Activated naive CD4-positive, alpha-beta T cell treated with Interleukin-2 at 50 U/mL for 16 hours (primary cell): ENCODE data around the gene ATXN1.

ENCODE experiments used
- DNase-seq: peaks from one replicate; pipeline ENCODE4 v3.0.0-alpha.2; 2020

Gene ATXN1

DNA sequence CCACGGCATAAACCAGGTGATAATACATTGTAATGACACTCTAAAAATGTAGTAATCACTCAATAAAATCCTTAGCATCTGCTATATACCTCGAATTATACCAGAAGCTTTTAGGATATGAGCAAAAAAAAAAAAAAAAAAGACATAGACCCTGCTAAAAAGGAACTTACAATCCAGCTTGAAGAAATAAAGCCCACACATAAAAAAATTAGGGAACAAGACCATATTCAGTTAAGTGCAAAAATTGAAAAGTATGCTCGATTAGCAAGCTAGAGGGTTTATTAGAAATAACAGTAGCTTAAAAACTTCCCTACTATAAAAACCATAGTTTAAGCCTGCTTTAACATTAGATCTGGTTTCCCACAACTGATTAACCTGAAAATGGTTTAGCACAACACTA lies 387.2 kb downstream of the ATXN1 start:
- DNase-seq: no peak

DNA sequence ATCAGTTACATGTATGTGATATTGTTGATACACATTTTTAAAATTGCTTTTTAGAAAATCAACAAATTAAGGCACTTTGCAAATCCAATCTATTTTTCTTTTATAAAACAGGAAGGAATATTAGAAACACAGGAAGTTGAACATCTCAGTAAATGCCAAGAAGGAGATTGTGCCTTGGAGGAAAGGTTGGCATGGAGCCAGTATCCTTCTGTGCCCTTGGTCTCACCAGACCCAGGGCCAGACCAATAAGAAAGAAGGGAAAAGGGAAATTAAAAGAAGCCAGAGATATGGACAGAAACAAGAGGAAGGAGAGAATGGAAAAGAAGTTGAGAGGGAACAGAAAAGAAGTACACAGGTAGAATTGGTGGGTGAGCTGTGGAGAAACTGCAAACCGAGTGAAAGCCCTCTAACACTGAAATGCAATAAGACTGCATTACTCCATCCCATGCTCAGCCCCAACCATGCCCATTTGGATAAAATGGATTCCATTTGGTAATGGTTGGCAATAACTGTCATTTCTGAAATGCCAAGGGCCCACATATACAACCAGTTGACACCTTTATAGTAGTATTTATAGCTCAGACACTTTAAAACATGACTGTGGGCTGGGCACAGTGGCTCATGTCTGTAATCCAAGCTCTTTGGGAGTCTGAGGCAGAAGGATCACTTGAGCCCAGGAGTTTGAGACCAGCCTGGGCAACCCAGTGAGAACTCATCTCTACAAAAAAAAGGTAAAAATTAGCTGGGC lies 389.1 kb downstream of the ATXN1 start:
- DNase-seq: no peak

DNA sequence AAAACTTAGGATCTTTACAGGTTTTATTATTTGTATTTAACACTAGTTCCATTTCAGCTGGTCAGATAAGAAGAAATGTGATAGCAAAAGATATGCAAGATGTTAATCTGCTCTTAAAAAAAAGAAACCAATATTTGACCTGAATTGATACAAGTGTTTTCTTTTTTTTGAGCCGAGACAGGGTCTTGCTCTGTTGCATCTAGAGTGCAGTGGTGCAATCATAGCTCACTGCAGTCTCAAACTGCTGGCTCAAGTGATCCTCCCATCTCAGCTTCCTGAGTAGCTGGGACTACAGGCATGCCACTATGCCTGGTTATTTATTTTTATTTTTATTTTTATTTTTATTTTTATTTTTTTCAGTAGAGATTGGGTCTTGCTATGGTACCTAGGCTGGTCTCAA lies 389.9 kb downstream of the ATXN1 start:
- DNase-seq: no peak

- DNase-seq: no peak
Measured at GRCh38 chr6:16370943-16371342, 390.3 kb downstream of the ATXN1 start.

- no peak for DNase-seq
Measured at GRCh38 chr6:16369989-16370388, 391.3 kb downstream of the ATXN1 start.

DNA sequence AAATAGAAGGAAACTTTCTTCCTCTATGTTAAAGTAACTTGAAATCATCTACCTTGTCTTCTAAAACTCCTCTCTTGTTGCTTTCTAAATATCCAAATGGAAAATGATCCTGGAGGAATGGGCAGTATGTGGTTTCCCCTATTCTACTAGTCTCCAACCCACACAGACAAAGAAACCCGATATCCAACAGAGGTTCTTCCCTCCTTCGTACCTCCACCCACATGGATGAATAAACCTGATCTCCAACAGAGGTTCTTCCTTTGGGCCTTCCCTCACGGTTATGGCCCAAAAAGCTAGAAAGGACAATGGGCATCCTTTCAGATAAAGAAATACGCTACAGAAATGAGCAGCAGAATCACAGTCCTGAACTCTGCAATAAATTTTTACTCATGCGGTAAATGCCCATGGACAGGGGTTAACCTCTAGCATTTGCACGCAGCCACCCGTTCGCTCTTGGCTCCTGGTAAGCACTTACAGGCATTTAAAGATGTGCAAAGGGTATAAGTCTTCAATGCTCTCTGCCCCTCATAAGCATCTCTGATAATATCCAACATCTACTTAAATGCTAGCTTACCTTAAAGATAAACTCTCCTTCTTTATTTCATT lies 392.0 kb downstream of the ATXN1 start:
- DNase-seq: no peak

DNA sequence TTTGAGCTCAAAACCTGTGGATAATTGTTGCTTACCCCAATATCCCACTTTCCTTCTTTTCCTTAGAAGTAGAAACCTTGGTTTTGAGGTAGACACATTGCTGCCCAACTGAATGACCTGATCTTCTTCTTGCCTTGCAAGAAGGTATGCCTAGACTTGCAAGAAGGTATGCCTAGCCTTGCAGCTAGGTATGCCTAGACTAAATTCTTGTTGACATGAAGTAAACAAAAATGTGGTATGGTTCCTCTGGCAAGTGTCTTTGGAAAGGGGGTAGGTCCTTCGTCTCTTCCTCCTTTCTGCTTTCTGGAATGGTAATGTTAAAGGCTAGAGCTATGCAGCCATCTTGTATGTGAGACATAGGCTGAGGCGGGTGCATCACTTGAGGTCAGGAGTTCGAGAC lies 393.7 kb downstream of the ATXN1 start:
- DNase-seq: no peak

DNA sequence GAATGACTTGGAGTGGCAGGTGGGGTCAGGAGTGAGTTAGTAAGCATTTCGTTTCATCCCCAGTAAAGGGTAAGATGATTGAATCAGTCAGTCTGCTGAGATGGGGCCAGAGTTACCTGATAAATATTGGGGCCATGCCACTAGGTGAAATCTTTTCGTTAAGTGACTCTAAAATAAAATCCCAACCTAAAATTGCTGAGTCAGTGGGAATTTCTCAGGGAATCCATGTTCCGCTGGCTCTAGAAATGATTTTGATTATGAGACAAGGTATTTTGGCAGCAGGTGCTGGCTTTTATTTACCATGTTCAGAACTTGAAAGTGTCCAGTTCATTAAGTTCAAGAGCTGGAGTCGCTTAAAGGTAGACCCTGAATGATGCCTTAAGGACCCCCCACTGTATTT lies 397.5 kb downstream of the ATXN1 start:
- DNase-seq: no peak

DNA sequence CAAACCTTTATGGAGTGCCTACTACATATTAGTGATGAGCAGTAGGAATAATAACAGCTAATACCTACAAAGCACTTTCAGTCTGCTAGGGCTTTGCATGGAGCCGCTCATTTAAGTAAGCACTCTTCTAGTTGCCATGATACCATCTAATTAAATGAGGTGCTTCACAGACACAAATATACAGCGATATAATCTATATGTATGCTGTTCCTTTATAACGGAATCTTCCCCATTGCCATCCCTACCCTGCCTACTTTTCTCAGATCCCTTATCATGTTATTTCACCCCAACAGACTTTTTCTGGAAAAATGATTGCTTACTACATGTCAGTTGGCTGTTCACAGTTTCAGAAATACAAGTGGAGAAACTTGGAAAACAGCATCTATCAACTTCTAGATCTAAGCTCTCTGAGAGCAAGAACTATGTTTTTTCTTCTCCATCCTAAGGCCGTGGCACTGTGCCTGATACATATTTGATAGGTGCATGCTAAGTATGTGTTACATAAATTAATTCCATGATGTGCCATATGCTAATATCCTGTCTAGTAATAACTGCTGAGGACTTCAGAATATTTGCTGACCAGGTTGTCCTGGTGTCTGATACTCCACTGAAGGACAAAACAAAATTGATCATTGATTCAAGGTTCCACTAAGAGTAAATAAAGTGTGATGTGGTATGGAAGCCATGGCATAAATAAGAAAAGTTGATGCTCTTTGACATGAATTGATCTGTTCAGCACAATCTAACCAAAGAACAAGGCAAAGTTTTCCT lies 398.3 kb downstream of the ATXN1 start:
- no peak for DNase-seq

- DNase-seq: no peak
Measured at GRCh38 chr6:16362296-16362695, 399.0 kb downstream of the ATXN1 start.

GRCh38 chr6:16361861-16362260 lies 399.4 kb downstream of the ATXN1 start:
- DNase-seq: no peak

DNA sequence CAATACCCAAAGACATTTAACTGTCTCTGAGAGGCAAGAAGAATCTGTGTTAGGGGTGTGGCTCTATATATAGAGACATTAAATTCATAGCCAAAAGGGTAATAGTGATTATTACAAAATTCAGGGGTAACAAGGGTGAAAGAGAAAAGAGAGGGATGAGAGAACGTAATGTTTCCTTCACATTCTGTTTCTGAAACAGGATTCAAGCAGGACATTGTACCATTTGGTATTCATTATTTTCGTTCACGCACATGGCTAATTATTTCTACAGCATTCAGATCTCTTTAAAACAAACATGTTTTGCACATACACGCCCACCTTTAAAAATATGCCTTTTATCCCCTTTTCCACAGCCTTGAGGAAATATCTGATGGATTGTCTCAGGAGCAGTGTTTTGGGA lies 400.1 kb downstream of the ATXN1 start:
- no peak for DNase-seq

GRCh38 chr6:16360365-16360764 lies 400.9 kb downstream of the ATXN1 start:
- no peak for DNase-seq

- no peak for DNase-seq
Measured at GRCh38 chr6:16359563-16359962, 401.7 kb downstream of the ATXN1 start.

DNA sequence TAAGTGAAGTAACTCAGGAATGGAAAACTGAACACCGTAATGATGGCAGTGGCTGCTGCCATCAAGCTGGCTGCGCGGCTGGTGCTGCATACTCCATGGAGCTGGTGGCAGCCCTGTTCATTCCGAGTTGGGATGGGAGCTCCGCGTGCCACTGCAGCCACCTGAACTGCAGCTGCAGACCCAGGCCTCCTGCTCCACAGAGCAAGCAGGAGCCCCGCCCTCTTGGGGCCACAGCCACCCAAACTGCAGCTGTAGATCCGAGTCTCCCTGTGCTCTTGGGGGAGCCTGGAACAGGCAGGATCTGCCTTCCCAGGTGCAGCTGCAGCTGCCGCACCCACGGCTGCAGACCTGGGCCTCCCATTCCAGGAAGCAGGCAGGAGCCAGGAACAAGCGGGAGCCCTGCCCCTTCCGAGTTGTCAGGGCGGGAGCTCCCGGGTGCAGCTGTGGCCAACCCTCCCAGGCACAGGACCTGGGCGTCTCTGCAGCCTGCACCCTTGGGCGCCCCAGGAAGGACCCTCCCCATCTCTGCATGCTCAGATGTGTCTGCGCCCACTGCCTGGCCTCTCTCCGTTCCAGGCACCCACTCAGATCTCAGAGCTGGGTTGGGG lies 402.6 kb downstream of the ATXN1 start:
- no peak for DNase-seq

- no peak for DNase-seq
Measured at GRCh38 chr6:16355699-16356446, 405.4 kb downstream of the ATXN1 start.

DNA sequence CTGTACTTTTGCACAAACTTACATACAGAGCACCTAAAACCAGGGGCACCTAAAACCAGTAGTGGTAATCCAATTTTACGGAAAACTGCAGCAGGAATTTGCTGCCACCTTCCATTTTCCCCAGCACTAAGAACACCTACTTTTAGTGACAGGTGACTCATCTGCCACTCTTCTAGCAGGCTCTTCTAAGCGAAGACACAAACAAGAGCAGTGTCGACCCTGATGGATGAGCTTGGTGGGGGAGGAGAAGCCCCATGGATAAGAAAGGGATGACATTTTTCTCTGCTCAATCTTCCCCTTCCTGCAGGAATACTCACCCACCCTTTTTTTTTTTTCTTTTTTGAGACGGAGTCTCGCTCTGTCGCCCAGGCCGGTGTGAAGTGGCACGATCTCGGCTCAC lies 406.0 kb downstream of the ATXN1 start:
- no peak for DNase-seq

DNA sequence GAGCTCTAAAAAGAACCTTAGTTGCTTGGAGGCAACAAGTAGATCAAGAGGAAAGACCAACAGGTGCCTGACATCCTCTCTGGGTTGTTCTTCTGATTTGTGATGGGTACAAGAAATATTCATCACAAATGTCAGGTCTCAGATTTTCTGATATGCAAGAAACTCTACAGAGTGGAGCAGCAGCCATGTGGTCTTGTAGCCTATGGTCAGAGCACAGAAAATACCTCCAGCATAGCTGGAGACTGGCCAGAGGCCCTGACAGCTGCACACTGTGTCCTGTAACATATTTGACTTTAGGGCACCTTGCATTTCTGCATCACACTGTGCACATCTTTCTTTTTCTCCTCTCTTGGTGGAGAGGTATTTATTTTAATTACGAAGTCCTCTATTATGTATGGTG lies 406.6 kb downstream of the ATXN1 start:
- DNase-seq: no peak

DNA sequence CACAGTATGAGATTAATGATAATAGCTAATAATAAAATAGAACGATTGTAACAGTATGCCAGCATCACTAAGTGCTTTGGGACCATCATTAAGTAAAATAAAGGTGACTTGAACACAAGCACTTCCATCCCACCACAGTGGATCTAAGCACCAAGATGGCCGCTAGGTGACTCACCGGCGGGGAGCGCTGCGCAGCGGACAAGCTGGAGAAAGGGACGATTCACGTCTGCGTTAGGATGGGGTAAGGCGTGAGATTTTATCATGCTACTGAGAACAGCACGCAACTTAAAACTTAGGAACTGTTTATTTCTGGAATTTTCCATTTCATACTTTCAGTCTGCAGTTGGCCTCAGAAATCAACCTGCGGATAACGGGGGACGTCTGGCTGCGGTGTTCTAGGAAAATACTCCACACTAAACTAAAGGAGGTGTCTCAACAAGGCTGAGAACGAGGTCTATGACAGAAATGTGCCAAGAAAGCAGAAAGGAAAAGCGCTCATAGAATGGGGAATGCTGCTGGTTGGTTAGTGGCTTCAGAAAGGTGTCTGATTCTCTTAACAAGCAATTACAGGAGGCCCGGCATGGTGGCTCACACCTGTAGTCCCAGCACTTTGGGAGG lies 408.3 kb downstream of the ATXN1 start:
- no peak for DNase-seq

GRCh38 chr6:16352258-16352635 lies 409.0 kb downstream of the ATXN1 start:
- DNase-seq: no peak

GRCh38 chr6:16349544-16349943 lies 411.7 kb downstream of the ATXN1 start:
- DNase-seq: no peak

DNA sequence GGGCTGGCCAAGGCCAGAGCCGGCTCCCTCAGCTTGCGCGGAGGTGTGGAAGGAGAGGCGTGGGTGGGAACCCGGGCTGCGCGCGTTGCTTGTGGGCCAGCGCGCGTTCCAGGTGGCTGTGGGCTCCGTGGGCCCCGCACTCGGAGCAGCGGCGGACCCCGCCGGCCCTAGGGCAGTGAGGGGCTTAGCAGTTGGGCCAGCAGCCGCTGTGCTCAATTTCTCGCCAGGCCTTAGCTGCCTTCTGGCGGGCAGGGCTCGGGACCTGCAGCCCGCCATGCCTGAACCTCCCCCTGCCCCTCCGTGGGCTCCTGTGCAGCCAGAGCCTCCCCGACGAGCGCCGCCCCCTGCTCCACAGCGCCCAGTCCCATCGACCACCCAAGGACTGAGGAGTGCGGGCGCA lies 414.4 kb downstream of the ATXN1 start:
- DNase-seq: no peak
